Endothelial cell of umbilical vein (primary cell): ENCODE data around the gene FLNB. TPM values are rescaled to one million over a fixed set of nuclear protein-coding genes. Genes with fewer than 3 reads are reported as not detected.
"Not testable (repeated sequence)": the region's sequence is repeated elsewhere in the genome, so short reads cannot be mapped to it uniquely, and the experiment has no call there.

ENCODE experiments used
- BruUV-seq: library from RNA; stranded (reverse); fragments of 400-500 nt; replicated peaks from 2 replicates; lab custom pipeline; 2021; lab: Mats Ljungman, UMichigan
- CTCF ChIA-PET: fragments of 300-600, 350-600 bp; sonication (Branson Sonifier 250); formaldehyde crosslinking; loops from one replicate; lab custom pipeline; 2021; ENCODE audit warnings: antibody characterized with exemption, inconsistent platforms; lab: Charles Lee
- POLR2A ChIA-PET: fragments of 300-600, 350-600 bp; sonication (Branson Sonifier 250); formaldehyde crosslinking; loops from one replicate; lab custom pipeline; 2021; ENCODE audit warnings: antibody characterized with exemption, inconsistent platforms; lab: Charles Lee
- DNase-seq: peaks from one replicate; pipeline ENCODE4 v3.0.0-alpha.2; 2011; ENCODE audit warnings: low read depth, low spot score
- FAIRE-seq: peaks from 2 replicates; lab custom pipeline; 2011; peaks lifted over from hg19 to GRCh38; lab: Jason Lieb, UNC
- H2AFZ ChIP-seq: 2 replicates; pipeline ENCODE4 v1.6.0; 2012; ENCODE audit warnings: low read depth, low read length, control low read depth, inconsistent platforms
- H3K27ac ChIP-seq: 2 replicates; pipeline ENCODE4 v1.5.1; 2011; ENCODE audit warnings: low read depth, mild to moderate bottlenecking, control low read depth, low read length, moderate library complexity; ENCODE audit not compliant: insufficient read depth
- H3K27me3 ChIP-seq, 2 experiments: 2 replicates each; pipeline versions ENCODE4 v1.6.0 to v1.6.1; 2011; ENCODE audit warnings: low read length in 2 of 2, mixed read lengths in 1 of 2; ENCODE audit not compliant: control insufficient read depth in 2 of 2, insufficient read depth in 2 of 2
- H3K36me3 ChIP-seq, 2 experiments: 2 replicates in 1 of 2; 3 replicates in 1 of 2; pipeline ENCODE4 v1.5.1; 2011; ENCODE audit warnings: low read length in 2 of 2, mild to moderate bottlenecking in 1 of 2, moderate library complexity in 1 of 2; ENCODE audit not compliant: control insufficient read depth in 2 of 2, insufficient read depth in 2 of 2; ENCODE audit errors: extremely low read depth in 1 of 2
- H3K4me1 ChIP-seq: 3 replicates; pipeline ENCODE4 v1.5.1; 2011; ENCODE audit warnings: mild to moderate bottlenecking, low read length; ENCODE audit not compliant: control insufficient read depth, insufficient read depth; ENCODE audit errors: extremely low read depth
- H3K4me2 ChIP-seq: 2 replicates; pipeline ENCODE4 v1.6.1; 2011; ENCODE audit warnings: low read length, control low read depth, mixed read lengths; ENCODE audit not compliant: insufficient read depth
- H3K4me3 ChIP-seq, 3 experiments: fragments of 200-600 bp in 1 of 3; sonication (generic), shearing (Covaris generic) in 1 of 3; replicated peaks in 1 of 3; 2 replicates each; pipeline ENCODE4 v1.5.1; 2011 to 2016; ENCODE audit warnings: control low read depth in 3 of 3, low read length in 3 of 3, mild to moderate bottlenecking in 2 of 3, inconsistent platforms in 1 of 3, low read depth in 1 of 3, moderate library complexity in 1 of 3; ENCODE audit not compliant: insufficient read depth in 1 of 3
- H3K79me2 ChIP-seq: 2 replicates; pipeline ENCODE4 v1.6.0; 2012; ENCODE audit warnings: low read length, inconsistent platforms; ENCODE audit not compliant: control insufficient read depth, insufficient read depth
- H3K9ac ChIP-seq: replicated peaks from 2 replicates; pipeline ENCODE3; 2011; ENCODE audit warnings: low read length, control low read depth; ENCODE audit not compliant: insufficient read depth; ENCODE audit errors: extremely low read depth
- H3K9me1 ChIP-seq: replicated peaks from 3 replicates; pipeline ENCODE4 v1.6.0; 2011; ENCODE audit warnings: mild to moderate bottlenecking, low read length; ENCODE audit not compliant: control insufficient read depth, insufficient read depth; ENCODE audit errors: extremely low read depth
- H3K9me3 ChIP-seq: replicated peaks from 2 replicates; pipeline ENCODE4 v1.5.1; 2012; ENCODE audit warnings: low read length, inconsistent platforms; ENCODE audit not compliant: control insufficient read depth, insufficient read depth
- H4K20me1 ChIP-seq: replicated peaks from 2 replicates; pipeline ENCODE3; 2011; ENCODE audit warnings: mild to moderate bottlenecking, low read length; ENCODE audit not compliant: control insufficient read depth, insufficient read depth; ENCODE audit errors: extremely low read depth
- CTCF ChIP-seq, 2 donors: IDR thresholded peaks; 1 replicate in 1 of 2; 2 replicates in 1 of 2; pipeline ENCODE4 v1.5.1; 2011; ENCODE audit warnings: low read length in 2 of 2, mild to moderate bottlenecking in 2 of 2, moderate library complexity in 2 of 2, control low read depth in 1 of 2, inconsistent platforms in 1 of 2, low read depth in 1 of 2; ENCODE audit not compliant: insufficient read depth in 1 of 2; ENCODE audit errors: extremely low read depth in 1 of 2
- EZH2 ChIP-seq: IDR thresholded peaks from 2 replicates; pipeline ENCODE4 v1.6.1; 2012; ENCODE audit warnings: borderline replicate concordance, low read depth, mild to moderate bottlenecking, moderate library complexity, low read length, inconsistent platforms; ENCODE audit not compliant: severe bottlenecking
- FOS ChIP-seq: IDR thresholded peaks from 2 replicates; pipeline ENCODE4 v1.6.1; 2011; ENCODE audit warnings: mild to moderate bottlenecking, low read length, moderate library complexity, borderline replicate concordance; ENCODE audit not compliant: insufficient read depth
- GATA2 ChIP-seq: IDR thresholded peaks from 2 replicates; pipeline ENCODE4 v1.7.0; 2011; ENCODE audit warnings: low read depth, mild to moderate bottlenecking, moderate library complexity, mixed read lengths, low read length; ENCODE audit not compliant: insufficient read length, insufficient read depth
- JUN ChIP-seq: IDR thresholded peaks from 2 replicates; pipeline ENCODE4 v1.6.1; 2011; ENCODE audit warnings: borderline replicate concordance, low read depth; ENCODE audit not compliant: insufficient read length, insufficient read depth
- MAX ChIP-seq: IDR thresholded peaks from 2 replicates; pipeline ENCODE4 v1.6.1; 2011; ENCODE audit not compliant: insufficient read depth, insufficient read length
- MYC ChIP-seq: IDR thresholded peaks from one replicate; pipeline ENCODE4 v1.6.1; 2011; ENCODE audit warnings: mild to moderate bottlenecking, low read depth, low read length
- POLR2A ChIP-seq: IDR thresholded peaks from 2 replicates; pipeline ENCODE4 v1.6.1; 2012; ENCODE audit warnings: low read depth, mild to moderate bottlenecking, control low read depth, low read length
- POLR2AphosphoS5 ChIP-seq: IDR thresholded peaks from 2 replicates; pipeline ENCODE4 v1.6.1; 2012; ENCODE audit warnings: low read depth, mild to moderate bottlenecking, control low read depth, low read length, moderate library complexity; ENCODE audit not compliant: insufficient read depth
- dilution Hi-C: fragments of 300-500 bp; cut with MboI; formaldehyde crosslinking; loops from one replicate; pipeline ENCODE4 v1.15.0; 2019; ENCODE audit warnings: low sequenced_read_pairs; ENCODE audit not compliant: extremely low pct_ligation_motif_present
- intact Hi-C: fragments of 100-400 bp; cut with micrococcal nuclease; formaldehyde crosslinking; loops from one replicate; pipeline ENCODE4 v1.10.0; 2022
- polyA plus RNA-seq, 4 experiments: library from polyadenylated mRNA; depleted of rRNA in 3 of 4; stranded (reverse) in 3 of 4; unstranded in 1 of 4; fragments of >200 nt; gene quantifications; 2 replicates each; pipeline versions ENCODE4 v1.2.1 to v1.2.3, GENCODE V29; 2011 to 2012; ENCODE audit warnings: missing spikeins in 1 of 4
- total RNA-seq: library from RNA; stranded (reverse); gene quantifications from 2 replicates; pipeline ENCODE4 v1.2.3, GENCODE V29; 2021

FLNB gene
- total and polyA plus RNA-seq, 2 donors (not counting 3 experiments of a cell fraction or from before 2014, with no cell fraction given): 479 to 670 TPM

- H3K4me2 ChIP-seq: peak overlapping the region; percentile 26
- no peaks in the 10 kb centered on the region for H3K9me3 ChIP-seq
- no TSS peak for BruUV-seq
- ChIA-PET POLR2A (interaction anchor here (3.2 kb wide), 1 partner anchor 30 kb away, joined by 19 read pairs; no protein-coding TSS in a partner anchor), CTCF (no interaction called here)
- no peak overlapping the region for H2AFZ ChIP-seq
- no peaks in the 10 kb centered on the region for H3K9me1 ChIP-seq
- H3K9ac ChIP-seq: peak overlapping the region; percentile 59
- peaks cover 74% of the 10 kb centered on the region for H3K4me1 ChIP-seq
- FAIRE-seq: no peak
- intact Hi-C loops: no loop called here
- no peak overlapping the region for H3K4me3 ChIP-seq
- H3K27ac ChIP-seq: peak overlapping the region; percentile 98
- peaks cover 3 to 7% of the 10 kb centered on the region in 2 experiments for H3K36me3 ChIP-seq
- peaks cover 94% of the 10 kb centered on the region for H3K79me2 ChIP-seq
- no peak for TF ChIP-seq CTCF (IDR thresholded peaks at IDR 0.05; ENCODE audit: extremely low read depth in 1 of 2, insufficient read depth in 1 of 2, low read depth in 1 of 2, low read length in 2 of 2)
- no peak for TF ChIP-seq GATA2
- TF ChIP-seq MAX: no peak
- no peak for TF ChIP-seq EZH2
- no peak for TF ChIP-seq POLR2AphosphoS5
- TF ChIP-seq JUN: no peak
- TF ChIP-seq FOS: no peak
- TF ChIP-seq POLR2A: no peak
- no peak for TF ChIP-seq MYC
- H4K20me1 ChIP-seq: no peaks in the 10 kb centered on the region
- dilution Hi-C loops: no loop called here
- no peak for DNase-seq
- H3K27me3 ChIP-seq: no peaks in the 10 kb centered on the region
These were observed 43.0 kb downstream of the FLNB start for GRCh38 chr3:58051196-58051595.

- H3K27me3 ChIP-seq, H3K36me3 ChIP-seq, H3K9me3 ChIP-seq, DNase-seq, H3K4me3 ChIP-seq, FAIRE-seq, H3K9me1 ChIP-seq, intact Hi-C loops, H2AFZ ChIP-seq, H4K20me1 ChIP-seq, dilution Hi-C loops: not testable (repeated sequence)
- ChIA-PET POLR2A (interaction anchor here (0.6 to 3.2 kb wide), 4 partner anchors 12 to 35 kb away, joined by 3 to 19 read pairs (median 6); no protein-coding TSS in a partner anchor), CTCF (interaction anchor here (0.8 to 1.7 kb wide), 6 partner anchors 29 to 655 kb away, joined by 3 to 5 read pairs (median 4); partner anchors contain the start of gene FLNB)
- H3K4me2 ChIP-seq: peak overlapping the region; percentile 26
- H3K79me2 ChIP-seq: peaks cover 94% of the 10 kb centered on the region
- peak overlapping the region; percentile 98 for H3K27ac ChIP-seq
- peak overlapping the region; percentile 59 for H3K9ac ChIP-seq
- H3K4me1 ChIP-seq: peaks cover 72% of the 10 kb centered on the region
- BruUV-seq: TSS peak; percentile 30
These were observed 43.5 kb downstream of the FLNB start for GRCh38 chr3:58051658-58052261.
